Measurements from ENCODE around the gene TEAD1.

The TEAD1 gene

GRCh38 chr11:12971955-12972354 lies 297.7 kb downstream of the TEAD1 start:
- no peaks in the 10 kb centered on the region for H3K36me3 ChIP-seq (replicated peaks; ENCODE audit: insufficient read depth, low read length)
- no peaks in the 10 kb centered on the region for H3K4me1 ChIP-seq (ENCODE audit: low read length)
- H3K79me2 ChIP-seq (ENCODE audit: low read length), result no peaks in the 10 kb centered on the region
- no peaks in the 10 kb centered on the region for H3K9me2 ChIP-seq (replicated peaks; ENCODE audit: insufficient read depth, low read length)
- TF ChIP-seq EZH2 (optimal IDR thresholded peaks at IDR 0.05; ENCODE audit: low read depth, low read length) (no peak), EZH2phosphoT487 (IDR thresholded peaks at IDR 0.05; ENCODE audit: low read length) (no peak), CTCF (IDR thresholded peaks at IDR 0.05; ENCODE audit: low read length) (no peak)
- H3K9me3 ChIP-seq (replicated peaks; ENCODE audit: insufficient read depth, low read length), result no peaks in the 10 kb centered on the region
- H3K27ac ChIP-seq (ENCODE audit: low read length), result no peak overlapping the region
- H3K4me2 ChIP-seq (ENCODE audit: low read depth, low read length), result no peak overlapping the region
- H3K9ac ChIP-seq (ENCODE audit: low read length), result no peak overlapping the region
- H2AFZ ChIP-seq (ENCODE audit: low read length), result no peak overlapping the region
- no peaks in the 10 kb centered on the region for H3F3A ChIP-seq (ENCODE audit: insufficient read depth, low read length)
- H4K20me1 ChIP-seq (ENCODE audit: insufficient read depth, low read length), result no peaks in the 10 kb centered on the region
- no peak overlapping the region for H3K4me3 ChIP-seq (ENCODE audit: low read length)
- DNase-seq, result no peak
- H3K27me3 ChIP-seq (replicated peaks; ENCODE audit: insufficient read depth, low read length), result no peaks in the 10 kb centered on the region

- no peaks in the 10 kb centered on the region for H3F3A ChIP-seq (ENCODE audit: insufficient read depth, low read length)
- H4K20me1 ChIP-seq (ENCODE audit: insufficient read depth, low read length), result no peaks in the 10 kb centered on the region
- H3K36me3 ChIP-seq (replicated peaks; ENCODE audit: insufficient read depth, low read length), result no peaks in the 10 kb centered on the region
- H2AFZ ChIP-seq (ENCODE audit: low read length), result no peak overlapping the region
- TF ChIP-seq CTCF (IDR thresholded peaks at IDR 0.05; ENCODE audit: low read length), result no peak
- no peak for TF ChIP-seq EZH2 (optimal IDR thresholded peaks at IDR 0.05; ENCODE audit: low read depth, low read length)
- TF ChIP-seq EZH2phosphoT487 (IDR thresholded peaks at IDR 0.05; ENCODE audit: low read length), result no peak
- H3K4me1 ChIP-seq (ENCODE audit: low read length), result no peaks in the 10 kb centered on the region
- no peak overlapping the region for H3K4me2 ChIP-seq (ENCODE audit: low read depth, low read length)
- DNase-seq, result no peak
- no peak overlapping the region for H3K9ac ChIP-seq (ENCODE audit: low read length)
- no peaks in the 10 kb centered on the region for H3K27me3 ChIP-seq (replicated peaks; ENCODE audit: insufficient read depth, low read length)
- no peaks in the 10 kb centered on the region for H3K79me2 ChIP-seq (ENCODE audit: low read length)
- no peaks in the 10 kb centered on the region for H3K9me2 ChIP-seq (replicated peaks; ENCODE audit: insufficient read depth, low read length)
- no peaks in the 10 kb centered on the region for H3K9me3 ChIP-seq (replicated peaks; ENCODE audit: insufficient read depth, low read length)
- no peak overlapping the region for H3K27ac ChIP-seq (ENCODE audit: low read length)
- H3K4me3 ChIP-seq (ENCODE audit: low read length), result no peak overlapping the region
These were observed 299.4 kb downstream of the TEAD1 start for GRCh38 chr11:12973528-12974181.

GRCh38 chr11:12975195-12975594 lies 301.0 kb downstream of the TEAD1 start:
- H3K79me2 ChIP-seq (ENCODE audit: low read length), result no peaks in the 10 kb centered on the region
- H3K9me3 ChIP-seq (replicated peaks; ENCODE audit: insufficient read depth, low read length), result no peaks in the 10 kb centered on the region
- TF ChIP-seq CTCF (IDR thresholded peaks at IDR 0.05; ENCODE audit: low read length), result no peak
- no peak for TF ChIP-seq EZH2 (optimal IDR thresholded peaks at IDR 0.05; ENCODE audit: low read depth, low read length)
- TF ChIP-seq EZH2phosphoT487 (IDR thresholded peaks at IDR 0.05; ENCODE audit: low read length), result no peak
- no peaks in the 10 kb centered on the region for H3F3A ChIP-seq (ENCODE audit: insufficient read depth, low read length)
- H3K27me3 ChIP-seq (replicated peaks; ENCODE audit: insufficient read depth, low read length), result no peaks in the 10 kb centered on the region
- DNase-seq, result no peak
- H4K20me1 ChIP-seq (ENCODE audit: insufficient read depth, low read length), result no peaks in the 10 kb centered on the region
- H3K9me2 ChIP-seq (replicated peaks; ENCODE audit: insufficient read depth, low read length), result no peaks in the 10 kb centered on the region
- H3K4me2 ChIP-seq (ENCODE audit: low read depth, low read length), result no peak overlapping the region
- H3K4me1 ChIP-seq (ENCODE audit: low read length), result no peaks in the 10 kb centered on the region
- H3K4me3 ChIP-seq (ENCODE audit: low read length), result no peak overlapping the region
- no peak overlapping the region for H3K27ac ChIP-seq (ENCODE audit: low read length)
- no peaks in the 10 kb centered on the region for H3K36me3 ChIP-seq (replicated peaks; ENCODE audit: insufficient read depth, low read length)
- no peak overlapping the region for H2AFZ ChIP-seq (ENCODE audit: low read length)
- no peak overlapping the region for H3K9ac ChIP-seq (ENCODE audit: low read length)
